ENCODE measurements around the gene SPAG16. TPM values are rescaled to one million over a fixed set of nuclear protein-coding genes. Genes with fewer than 3 reads are reported as not detected.

SPAG16 gene
- total and polyA plus RNA-seq, 2 of the 13 experiments (the other 11 are each of a cell fraction or from before 2014, with no cell fraction given), result 9.6 to 26.5 TPM

- FAIRE-seq (no peak), DNase-seq (ENCODE audit: low spot score) (no peak), ATAC-seq (no peak)
- Histone ChIP-seq H3K4me2 (ENCODE audit: low read depth, low read length) (no peak overlapping the region), H3K9me3 (ENCODE audit: low read length) (no peaks in the 10 kb centered on the region), H3K4me1 (ENCODE audit: insufficient read depth, low read length) (no peaks in the 10 kb centered on the region), H4K20me1 (ENCODE audit: insufficient read depth, low read length) (no peaks in the 10 kb centered on the region), H2AFZ (ENCODE audit: low read length) (no peak overlapping the region), H3K27me3 (ENCODE audit: control insufficient read depth in 1 of 2, insufficient read depth in 2 of 2, low read length in 2 of 2) (no peaks in the 10 kb centered on the region), H3K4me3 (replicated peaks in 1 of 3; ENCODE audit: insufficient read depth in 1 of 3, low read depth in 2 of 3, low read length in 3 of 3) (no peak overlapping the region), H3K36me3 (replicated peaks in 1 of 2; ENCODE audit: control insufficient read depth in 1 of 2, insufficient read depth in 2 of 2, low read length in 2 of 2) (no peaks in the 10 kb centered on the region), H3K27ac (ENCODE audit: extremely low read length, insufficient read depth, low read length) (no peak overlapping the region), H3K9ac (ENCODE audit: insufficient read depth, low read depth, low read length) (no peak overlapping the region), H3K79me2 (ENCODE audit: insufficient read depth, low read length) (no peaks in the 10 kb centered on the region)
- no TSS peak for BruUV-seq (replicated peaks)
- in situ Hi-C loops (cut with HindIII; ENCODE audit: extremely low pct_ligation_motif_present, low pct_unique_long_range_greater_than_20kb) (loop anchor here (25.0 kb wide), 1 partner anchor 1196 kb away; no protein-coding TSS in a partner anchor), intact Hi-C loops (cut with micrococcal nuclease; ENCODE audit: unreplicated experiment) (no loop called here)
- POLR2A ChIA-PET, result no interaction called here
- TF ChIP-seq HDAC1 (CRISPR knock-in tag; IDR thresholded peaks at IDR 0.05) (no peak), ZNF556 (CRISPR knock-in tag; IDR thresholded peaks at IDR 0.05; ENCODE audit: borderline replicate concordance) (no peak), ZNF234 (CRISPR knock-in tag; conservative IDR thresholded peaks at IDR 0.05) (no peak), ZNF878 (CRISPR knock-in tag; IDR thresholded peaks at IDR 0.05) (no peak), TEAD2 (CRISPR knock-in tag; IDR thresholded peaks at IDR 0.05) (no peak), MXD3 (CRISPR knock-in tag; IDR thresholded peaks at IDR 0.05) (no peak), ZBTB38 (CRISPR knock-in tag; IDR thresholded peaks at IDR 0.05) (no peak), ZNF335 (CRISPR knock-in tag; IDR thresholded peaks at IDR 0.05) (no peak), MTA1 (CRISPR knock-in tag; IDR thresholded peaks at IDR 0.05; ENCODE audit: borderline replicate concordance) (no peak), GABPA (IDR thresholded peaks at IDR 0.05; ENCODE audit: low read depth, low read length) (no peak), GABPA (CRISPR knock-in tag; IDR thresholded peaks at IDR 0.05; ENCODE audit: low read depth) (no peak), RAD21 (CRISPR knock-in tag; IDR thresholded peaks at IDR 0.05) (no peak)
- TF ChIP-seq, protein P1, sequence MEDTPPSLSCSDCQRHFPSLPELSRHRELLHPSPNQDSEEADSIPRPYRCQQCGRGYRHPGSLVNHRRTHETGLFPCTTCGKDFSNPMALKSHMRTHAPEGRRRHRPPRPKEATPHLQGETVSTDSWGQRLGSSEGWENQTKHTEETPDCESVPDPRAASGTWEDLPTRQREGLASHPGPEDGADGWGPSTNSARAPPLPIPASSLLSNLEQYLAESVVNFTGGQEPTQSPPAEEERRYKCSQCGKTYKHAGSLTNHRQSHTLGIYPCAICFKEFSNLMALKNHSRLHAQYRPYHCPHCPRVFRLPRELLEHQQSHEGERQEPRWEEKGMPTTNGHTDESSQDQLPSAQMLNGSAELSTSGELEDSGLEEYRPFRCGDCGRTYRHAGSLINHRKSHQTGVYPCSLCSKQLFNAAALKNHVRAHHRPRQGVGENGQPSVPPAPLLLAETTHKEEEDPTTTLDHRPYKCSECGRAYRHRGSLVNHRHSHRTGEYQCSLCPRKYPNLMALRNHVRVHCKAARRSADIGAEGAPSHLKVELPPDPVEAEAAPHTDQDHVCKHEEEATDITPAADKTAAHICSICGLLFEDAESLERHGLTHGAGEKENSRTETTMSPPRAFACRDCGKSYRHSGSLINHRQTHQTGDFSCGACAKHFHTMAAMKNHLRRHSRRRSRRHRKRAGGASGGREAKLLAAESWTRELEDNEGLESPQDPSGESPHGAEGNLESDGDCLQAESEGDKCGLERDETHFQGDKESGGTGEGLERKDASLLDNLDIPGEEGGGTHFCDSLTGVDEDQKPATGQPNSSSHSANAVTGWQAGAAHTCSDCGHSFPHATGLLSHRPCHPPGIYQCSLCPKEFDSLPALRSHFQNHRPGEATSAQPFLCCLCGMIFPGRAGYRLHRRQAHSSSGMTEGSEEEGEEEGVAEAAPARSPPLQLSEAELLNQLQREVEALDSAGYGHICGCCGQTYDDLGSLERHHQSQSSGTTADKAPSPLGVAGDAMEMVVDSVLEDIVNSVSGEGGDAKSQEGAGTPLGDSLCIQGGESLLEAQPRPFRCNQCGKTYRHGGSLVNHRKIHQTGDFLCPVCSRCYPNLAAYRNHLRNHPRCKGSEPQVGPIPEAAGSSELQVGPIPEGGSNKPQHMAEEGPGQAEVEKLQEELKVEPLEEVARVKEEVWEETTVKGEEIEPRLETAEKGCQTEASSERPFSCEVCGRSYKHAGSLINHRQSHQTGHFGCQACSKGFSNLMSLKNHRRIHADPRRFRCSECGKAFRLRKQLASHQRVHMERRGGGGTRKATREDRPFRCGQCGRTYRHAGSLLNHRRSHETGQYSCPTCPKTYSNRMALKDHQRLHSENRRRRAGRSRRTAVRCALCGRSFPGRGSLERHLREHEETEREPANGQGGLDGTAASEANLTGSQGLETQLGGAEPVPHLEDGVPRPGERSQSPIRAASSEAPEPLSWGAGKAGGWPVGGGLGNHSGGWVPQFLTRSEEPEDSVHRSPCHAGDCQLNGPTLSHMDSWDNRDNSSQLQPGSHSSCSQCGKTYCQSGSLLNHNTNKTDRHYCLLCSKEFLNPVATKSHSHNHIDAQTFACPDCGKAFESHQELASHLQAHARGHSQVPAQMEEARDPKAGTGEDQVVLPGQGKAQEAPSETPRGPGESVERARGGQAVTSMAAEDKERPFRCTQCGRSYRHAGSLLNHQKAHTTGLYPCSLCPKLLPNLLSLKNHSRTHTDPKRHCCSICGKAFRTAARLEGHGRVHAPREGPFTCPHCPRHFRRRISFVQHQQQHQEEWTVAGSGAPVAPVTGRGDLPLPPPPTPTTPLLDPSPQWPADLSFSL (CRISPR knock-in tag; IDR thresholded peaks at IDR 0.05), result no peak
- CTCF ChIA-PET (ENCODE audit: low intra/inter-chr PET ratio, low total read pairs), result no interaction called here
Observed at GRCh38 chr2:213816583-213816982, 532.3 kb downstream of the SPAG16 start.
